GM19438 (cell line): ENCODE data around the gene ELK4.
A peak's percentile ranks its signal among the peaks of the same experiment; 100 is the strongest.

Experiments used
- ATAC-seq: cut with Tn5 transposase; IDR thresholded peaks from one replicate; pipeline ENCODE4 v1.9.1; 2021; ENCODE audit warnings: low read depth; ENCODE audit not compliant: unreplicated experiment

The ELK4 gene

GRCh38 chr1:205630651-205631009 is 1.2 kb downstream of the ELK4 start:
- ATAC-seq, result no peak

- ATAC-seq, result no peak
These were observed 1.6 kb downstream of the ELK4 start for GRCh38 chr1:205630241-205630640.

- no peak for ATAC-seq
These were observed 2.1 kb downstream of the ELK4 start for GRCh38 chr1:205629751-205630150.

- no peak for ATAC-seq
These were observed 3.9 kb downstream of the ELK4 start for GRCh38 chr1:205627956-205628355.

- ATAC-seq, result no peak
These were observed 5.6 kb downstream of the ELK4 start for GRCh38 chr1:205626216-205626615.

- ATAC-seq, result no peak
These were observed 8.2 kb downstream of the ELK4 start for GRCh38 chr1:205623646-205624045.

GRCh38 chr1:205620269-205620668 is 11.5 kb downstream of the ELK4 start:
- ATAC-seq, result no peak

- ATAC-seq, result no peak
These were observed 12.4 kb downstream of the ELK4 start for GRCh38 chr1:205619376-205619775.

- ATAC-seq, result no peak
These were observed 15.1 kb downstream of the ELK4 start for GRCh38 chr1:205616563-205617293.

GRCh38 chr1:205615789-205616188 is 16.0 kb downstream of the ELK4 start:
- no peak for ATAC-seq

GRCh38 chr1:205613854-205614412 is 17.9 kb downstream of the ELK4 start:
- no peak for ATAC-seq

GRCh38 chr1:205612556-205612955 is 19.3 kb downstream of the ELK4 start:
- no peak for ATAC-seq

- ATAC-seq, result no peak
These were observed 19.7 kb downstream of the ELK4 start for GRCh38 chr1:205612104-205612503.

- no peak for ATAC-seq
These were observed 20.8 kb downstream of the ELK4 start for GRCh38 chr1:205610901-205611466.

GRCh38 chr1:205610036-205610435 is 21.8 kb downstream of the ELK4 start:
- no peak for ATAC-seq

GRCh38 chr1:205604825-205605505 is 26.8 kb downstream of the ELK4 start:
- no peak for ATAC-seq

GRCh38 chr1:205604059-205604458 is 27.8 kb downstream of the ELK4 start:
- no peak for ATAC-seq

GRCh38 chr1:205601205-205601604 is 30.6 kb downstream of the ELK4 start:
- no peak for ATAC-seq

- peak; percentile 64 for ATAC-seq
These were observed 31.7 kb downstream of the ELK4 start for GRCh38 chr1:205600085-205600484.

- no peak for ATAC-seq
These were observed 32.2 kb downstream of the ELK4 start for GRCh38 chr1:205599669-205600042.

GRCh38 chr1:205598841-205599668 is 32.8 kb downstream of the ELK4 start:
- ATAC-seq, result no peak
